ENCODE data around the gene DCD.

DCD gene

DNA sequence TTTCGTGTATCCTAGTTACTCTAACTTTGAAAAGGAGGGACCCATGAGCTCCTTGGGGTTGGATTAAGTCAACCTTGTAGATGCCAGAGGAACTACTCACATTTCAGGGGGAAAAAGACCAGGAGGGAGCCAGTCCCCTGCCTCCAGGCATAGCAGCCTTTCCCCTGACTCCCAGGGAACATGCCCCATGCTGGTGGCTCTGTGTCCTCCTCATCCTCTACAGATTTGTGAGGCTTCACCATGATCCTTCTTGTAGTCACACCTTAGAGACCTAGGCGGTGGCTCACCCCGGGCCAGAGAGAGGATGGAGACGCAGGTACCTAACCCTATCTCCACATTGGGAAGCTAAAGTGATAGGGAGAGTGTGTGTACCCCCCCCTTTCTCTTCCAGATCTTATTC, 43.7 kb downstream of the DCD start:
- H3K4me3 ChIP-seq (ENCODE audit: low read length), result no peak overlapping the region
- no peaks in the 10 kb centered on the region for H3K9me3 ChIP-seq (ENCODE audit: insufficient read depth, low read depth, low read length)
- no peak overlapping the region for H3K9ac ChIP-seq (ENCODE audit: low read depth, low read length)
- H3K27ac ChIP-seq (ENCODE audit: low read length), result no peak overlapping the region
- H3K27me3 ChIP-seq (ENCODE audit: insufficient read depth, low read length), result peaks cover 10% of the 10 kb centered on the region
- no peaks in the 10 kb centered on the region for H3K4me1 ChIP-seq (ENCODE audit: insufficient read depth, low read length)
- no peaks in the 10 kb centered on the region for H3K36me3 ChIP-seq (ENCODE audit: insufficient read depth, low read depth, low read length)

DNA sequence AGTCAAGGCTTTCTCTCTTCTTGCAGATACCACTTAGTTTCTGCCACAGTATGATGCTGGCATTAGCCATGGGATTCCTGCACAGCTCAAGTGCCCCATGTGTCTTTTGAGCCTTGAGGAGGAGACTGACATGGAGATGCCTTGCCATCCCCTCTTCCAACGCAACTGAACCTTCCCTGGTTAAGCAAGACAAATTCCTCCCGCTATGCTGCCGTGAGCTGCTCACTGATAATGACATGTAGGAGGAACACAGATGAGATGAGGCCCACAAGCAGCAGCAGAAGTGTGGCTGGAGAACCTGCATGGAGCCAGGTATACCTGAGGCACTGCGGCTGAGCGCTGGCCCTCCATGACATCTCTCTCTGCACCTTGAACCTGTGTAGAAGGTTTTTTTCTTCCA, 44.3 kb downstream of the DCD start:
- H3K36me3 ChIP-seq (ENCODE audit: insufficient read depth, low read depth, low read length), result no peaks in the 10 kb centered on the region
- H3K9ac ChIP-seq (ENCODE audit: low read depth, low read length), result no peak overlapping the region
- H3K4me3 ChIP-seq (ENCODE audit: low read length), result no peak overlapping the region
- H3K27me3 ChIP-seq (ENCODE audit: insufficient read depth, low read length), result peaks cover 4% of the 10 kb centered on the region; the same call in 1 of the 2 replicates
- H3K4me1 ChIP-seq (ENCODE audit: insufficient read depth, low read length), result no peaks in the 10 kb centered on the region
- H3K9me3 ChIP-seq (ENCODE audit: insufficient read depth, low read depth, low read length), result no peaks in the 10 kb centered on the region
- H3K27ac ChIP-seq (ENCODE audit: low read length), result no peak overlapping the region

DNA sequence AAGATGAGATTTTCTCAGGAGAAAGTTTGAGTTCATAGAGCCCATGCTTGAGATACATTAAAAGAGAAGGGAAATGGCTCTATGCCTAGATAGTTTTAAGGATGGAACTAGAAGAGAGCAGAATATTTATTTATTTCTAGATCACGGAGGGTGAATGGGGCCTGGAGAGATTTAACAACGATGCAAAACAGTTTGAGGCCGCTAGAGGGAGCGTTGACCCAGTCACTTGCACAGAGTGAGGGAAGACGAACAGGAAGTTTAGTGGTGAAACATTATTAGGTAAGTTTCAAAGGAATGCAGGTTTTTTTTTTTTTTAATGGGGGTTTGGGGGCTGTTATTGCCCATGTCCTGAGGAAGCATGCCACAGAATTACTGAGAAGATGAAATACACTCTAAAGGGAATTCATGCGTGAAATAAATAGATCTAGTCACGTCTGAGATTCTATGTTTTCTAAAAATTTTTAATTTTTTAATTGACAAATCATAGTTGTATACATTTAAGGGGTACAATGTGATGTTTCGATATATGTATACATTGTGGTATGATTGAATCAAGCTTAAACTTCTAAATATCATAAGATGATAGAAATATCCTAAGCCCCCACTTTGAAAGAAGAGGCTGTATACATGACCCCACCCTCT, 44.9 kb downstream of the DCD start:
- Histone ChIP-seq H3K4me3 (ENCODE audit: low read length) (no peak overlapping the region), H3K9me3 (ENCODE audit: insufficient read depth, low read depth, low read length) (no peaks in the 10 kb centered on the region), H3K4me1 (ENCODE audit: insufficient read depth, low read length) (no peaks in the 10 kb centered on the region), H3K36me3 (ENCODE audit: insufficient read depth, low read depth, low read length) (no peaks in the 10 kb centered on the region), H3K9ac (ENCODE audit: low read depth, low read length) (no peak overlapping the region), H3K27me3 (ENCODE audit: insufficient read depth, low read length) (no peaks in the 10 kb centered on the region; the same call in 1 of the 2 replicates), H3K27ac (ENCODE audit: low read length) (no peak overlapping the region)

DNA sequence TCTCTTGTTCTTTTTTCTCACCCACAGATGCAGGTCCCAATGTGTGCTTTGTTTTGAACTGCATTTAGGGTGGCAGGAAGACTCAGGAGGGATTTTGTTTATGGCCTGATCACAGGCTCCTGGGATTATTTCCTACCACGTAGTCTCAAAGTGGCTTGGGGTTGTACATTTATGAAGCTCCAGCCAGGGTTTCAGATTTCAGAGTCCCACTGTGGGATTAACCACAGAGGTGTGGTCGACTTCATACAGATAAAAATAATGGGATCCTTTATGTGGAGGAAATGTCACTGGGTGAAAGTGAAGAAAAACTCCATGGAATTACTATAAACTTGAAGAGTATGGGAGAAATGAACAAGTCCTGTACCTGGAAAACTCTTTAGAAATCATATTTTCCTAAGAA, 45.5 kb downstream of the DCD start:
- H3K4me1 ChIP-seq (ENCODE audit: insufficient read depth, low read length), result no peaks in the 10 kb centered on the region
- no peak overlapping the region for H3K4me3 ChIP-seq (ENCODE audit: low read length)
- no peaks in the 10 kb centered on the region; the same call in 1 of the 2 replicates for H3K27me3 ChIP-seq (ENCODE audit: insufficient read depth, low read length)
- no peaks in the 10 kb centered on the region for H3K36me3 ChIP-seq (ENCODE audit: insufficient read depth, low read depth, low read length)
- no peaks in the 10 kb centered on the region for H3K9me3 ChIP-seq (ENCODE audit: insufficient read depth, low read depth, low read length)
- no peak overlapping the region for H3K27ac ChIP-seq (ENCODE audit: low read length)
- no peak overlapping the region for H3K9ac ChIP-seq (ENCODE audit: low read depth, low read length)

DNA sequence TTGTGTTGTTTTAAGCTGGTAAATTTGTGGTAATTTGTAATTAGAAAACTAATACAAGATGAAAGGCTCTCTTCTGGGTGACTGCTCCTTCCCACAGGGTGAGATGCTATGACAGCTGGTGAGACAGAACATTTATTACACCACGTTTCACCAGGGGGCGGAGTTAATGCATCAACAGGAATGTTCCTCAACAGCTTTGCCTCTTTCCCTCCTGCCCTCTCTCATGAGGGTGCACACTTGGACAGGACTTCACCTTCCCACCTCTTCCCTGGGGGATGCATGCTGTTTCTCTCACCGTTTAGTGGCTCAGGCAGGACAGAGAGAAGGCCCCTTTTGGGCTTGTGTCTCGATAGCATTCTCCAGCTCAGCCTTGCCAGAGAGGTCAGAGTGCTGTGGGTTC, 46.3 kb downstream of the DCD start:
- Histone ChIP-seq H3K4me3 (ENCODE audit: low read length) (no peak overlapping the region), H3K27ac (ENCODE audit: low read length) (no peak overlapping the region), H3K27me3 (ENCODE audit: insufficient read depth, low read length) (no peaks in the 10 kb centered on the region; the same call in 1 of the 2 replicates), H3K36me3 (ENCODE audit: insufficient read depth, low read depth, low read length) (no peaks in the 10 kb centered on the region), H3K9me3 (ENCODE audit: insufficient read depth, low read depth, low read length) (no peaks in the 10 kb centered on the region), H3K4me1 (ENCODE audit: insufficient read depth, low read length) (no peaks in the 10 kb centered on the region), H3K9ac (ENCODE audit: low read depth, low read length) (no peak overlapping the region)

DNA sequence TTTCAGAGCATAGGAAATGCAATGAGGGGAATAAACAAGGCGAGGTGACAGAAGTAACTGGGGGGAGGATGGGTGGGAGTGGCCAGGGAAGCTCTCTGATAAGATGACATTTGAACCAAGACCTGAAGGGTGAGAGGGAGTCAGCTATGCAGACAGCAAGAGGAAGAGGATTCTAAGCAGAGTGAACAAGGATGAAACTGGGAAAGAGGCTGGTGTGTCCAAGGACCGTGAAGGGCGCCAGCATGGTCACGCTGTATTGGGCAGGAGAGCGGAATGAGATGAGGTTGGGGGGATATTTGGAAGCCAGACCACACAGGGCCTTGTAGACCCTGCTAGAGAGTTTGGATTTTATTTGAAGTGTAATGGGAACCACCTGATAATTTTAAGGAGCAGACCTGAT, 49.2 kb downstream of the DCD start:
- H3K9me3 ChIP-seq (ENCODE audit: insufficient read depth, low read depth, low read length), result no peaks in the 10 kb centered on the region
- no peaks in the 10 kb centered on the region for H3K4me1 ChIP-seq (ENCODE audit: insufficient read depth, low read length)
- no peak overlapping the region for H3K9ac ChIP-seq (ENCODE audit: low read depth, low read length)
- H3K4me3 ChIP-seq (ENCODE audit: low read length), result no peak overlapping the region
- no peak overlapping the region for H3K27ac ChIP-seq (ENCODE audit: low read length)
- H3K36me3 ChIP-seq (ENCODE audit: insufficient read depth, low read depth, low read length), result no peaks in the 10 kb centered on the region
- peaks cover 14% of the 10 kb centered on the region for H3K27me3 ChIP-seq (ENCODE audit: insufficient read depth, low read length)

DNA sequence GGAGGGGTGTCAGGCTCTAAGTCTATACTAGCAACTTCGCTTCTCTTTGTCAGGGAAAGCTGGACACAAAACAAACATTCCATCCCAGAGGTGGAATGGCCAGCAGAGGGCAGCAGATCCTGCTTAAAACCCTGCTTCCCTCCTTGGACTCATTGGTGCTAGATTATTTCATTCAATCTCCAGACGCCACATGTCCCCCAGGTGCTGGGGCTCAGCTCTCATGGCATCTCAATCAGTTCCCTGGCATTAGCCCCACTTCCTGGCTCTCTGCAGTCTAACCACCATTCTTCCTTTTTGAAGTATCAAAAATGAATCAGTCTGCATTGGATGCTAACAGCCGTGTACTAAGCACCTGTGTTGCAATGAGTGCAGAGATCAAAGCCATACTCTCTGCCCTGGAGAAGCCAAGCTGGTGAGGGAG, 51.6 kb downstream of the DCD start:
- H3K4me3 ChIP-seq (ENCODE audit: low read length), result no peak overlapping the region
- H3K27me3 ChIP-seq (ENCODE audit: insufficient read depth, low read length), result peaks cover 25% of the 10 kb centered on the region
- no peak overlapping the region for H3K9ac ChIP-seq (ENCODE audit: low read depth, low read length)
- no peak overlapping the region for H3K27ac ChIP-seq (ENCODE audit: low read length)
- H3K4me1 ChIP-seq (ENCODE audit: insufficient read depth, low read length), result no peaks in the 10 kb centered on the region
- no peaks in the 10 kb centered on the region for H3K9me3 ChIP-seq (ENCODE audit: insufficient read depth, low read depth, low read length)
- H3K36me3 ChIP-seq (ENCODE audit: insufficient read depth, low read depth, low read length), result no peaks in the 10 kb centered on the region

DNA sequence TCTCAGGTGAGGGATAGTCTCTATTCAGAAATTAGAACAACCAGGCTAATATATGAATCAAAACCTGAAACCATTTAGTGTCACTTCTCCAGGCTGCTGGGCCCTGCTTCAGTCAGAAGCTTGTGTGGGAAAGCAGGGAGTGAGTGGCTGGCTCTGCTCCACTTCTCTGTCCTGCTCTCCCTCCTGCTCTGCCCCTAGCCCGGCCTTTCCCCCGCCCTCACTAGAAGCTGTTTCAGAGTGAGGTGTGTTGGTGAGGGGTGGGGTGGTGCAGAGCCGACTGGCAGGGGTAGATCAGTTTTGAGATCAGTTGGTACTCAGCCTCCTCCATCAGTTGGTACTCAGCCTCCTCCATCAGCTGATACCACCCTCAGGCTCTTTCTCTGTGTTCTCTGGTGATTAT, 52.7 kb downstream of the DCD start:
- no peaks in the 10 kb centered on the region for H3K9me3 ChIP-seq (ENCODE audit: insufficient read depth, low read depth, low read length)
- H3K4me3 ChIP-seq (ENCODE audit: low read length), result no peak overlapping the region
- no peaks in the 10 kb centered on the region for H3K36me3 ChIP-seq (ENCODE audit: insufficient read depth, low read depth, low read length)
- H3K9ac ChIP-seq (ENCODE audit: low read depth, low read length), result no peak overlapping the region
- no peaks in the 10 kb centered on the region; the same call in 1 of the 2 replicates for H3K4me1 ChIP-seq (ENCODE audit: insufficient read depth, low read length)
- H3K27me3 ChIP-seq (ENCODE audit: insufficient read depth, low read length), result peaks cover 35% of the 10 kb centered on the region
- H3K27ac ChIP-seq (ENCODE audit: low read length), result no peak overlapping the region
